Stimulated activated CD4-positive, alpha-beta T cell treated with anti-CD3 and anti-CD28 coated beads, Interleukin-2, amount 100 ng/mL, for 24 hours (primary cell): ENCODE results near the gene NPTX2.
"Not testable (repeated sequence)": the region's sequence is repeated elsewhere in the genome, so short reads cannot be mapped to it uniquely, and the experiment has no call there.

Source experiments
- DNase-seq, 2 donors: peaks; one replicate each; pipeline ENCODE4 v3.0.0-alpha.2; 2020

Gene NPTX2, protein sequence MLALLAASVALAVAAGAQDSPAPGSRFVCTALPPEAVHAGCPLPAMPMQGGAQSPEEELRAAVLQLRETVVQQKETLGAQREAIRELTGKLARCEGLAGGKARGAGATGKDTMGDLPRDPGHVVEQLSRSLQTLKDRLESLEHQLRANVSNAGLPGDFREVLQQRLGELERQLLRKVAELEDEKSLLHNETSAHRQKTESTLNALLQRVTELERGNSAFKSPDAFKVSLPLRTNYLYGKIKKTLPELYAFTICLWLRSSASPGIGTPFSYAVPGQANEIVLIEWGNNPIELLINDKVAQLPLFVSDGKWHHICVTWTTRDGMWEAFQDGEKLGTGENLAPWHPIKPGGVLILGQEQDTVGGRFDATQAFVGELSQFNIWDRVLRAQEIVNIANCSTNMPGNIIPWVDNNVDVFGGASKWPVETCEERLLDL

DNA sequence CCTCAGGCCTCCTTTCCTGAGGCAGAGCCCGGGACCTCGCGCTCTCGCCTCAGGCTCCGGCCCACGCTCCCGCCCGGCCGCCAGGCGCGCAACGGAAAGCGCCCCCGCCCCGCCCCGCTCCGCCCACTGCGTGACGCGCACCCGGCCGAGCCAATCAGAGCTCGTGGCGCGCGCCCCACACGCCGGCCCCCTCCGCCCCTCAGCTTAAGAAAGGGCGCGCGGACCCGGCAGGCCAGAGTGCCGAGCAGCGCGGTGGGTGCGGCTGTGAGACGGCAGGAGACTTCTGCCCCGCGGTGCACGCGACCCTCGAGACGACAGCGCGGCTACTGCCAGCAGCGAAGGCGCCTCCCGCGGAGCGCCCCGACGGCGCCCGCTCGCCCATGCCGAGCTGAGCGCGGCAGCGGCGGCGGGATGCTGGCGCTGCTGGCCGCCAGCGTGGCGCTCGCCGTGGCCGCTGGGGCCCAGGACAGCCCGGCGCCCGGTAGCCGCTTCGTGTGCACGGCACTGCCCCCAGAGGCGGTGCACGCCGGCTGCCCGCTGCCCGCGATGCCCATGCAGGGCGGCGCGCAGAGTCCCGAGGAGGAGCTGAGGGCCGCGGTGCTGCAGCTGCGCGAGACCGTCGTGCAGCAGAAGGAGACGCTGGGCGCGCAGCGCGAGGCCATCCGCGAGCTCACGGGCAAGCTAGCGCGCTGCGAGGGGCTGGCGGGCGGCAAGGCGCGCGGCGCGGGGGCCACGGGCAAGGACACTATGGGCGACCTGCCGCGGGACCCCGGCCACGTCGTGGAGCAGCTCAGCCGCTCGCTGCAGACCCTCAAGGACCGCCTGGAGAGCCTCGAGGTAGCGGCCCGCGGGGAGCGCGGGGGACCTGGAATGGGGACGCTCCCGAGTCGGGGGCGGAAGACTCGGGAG is at the start of gene NPTX2:
TSS of gene NPTX2 (plus strand) at position 235 of the 909 bp plus-strand sequence. CDS start at position 412, 177 bp downstream.
- DNase-seq: peak in 1 of 2 donors; percentile 57

DNA sequence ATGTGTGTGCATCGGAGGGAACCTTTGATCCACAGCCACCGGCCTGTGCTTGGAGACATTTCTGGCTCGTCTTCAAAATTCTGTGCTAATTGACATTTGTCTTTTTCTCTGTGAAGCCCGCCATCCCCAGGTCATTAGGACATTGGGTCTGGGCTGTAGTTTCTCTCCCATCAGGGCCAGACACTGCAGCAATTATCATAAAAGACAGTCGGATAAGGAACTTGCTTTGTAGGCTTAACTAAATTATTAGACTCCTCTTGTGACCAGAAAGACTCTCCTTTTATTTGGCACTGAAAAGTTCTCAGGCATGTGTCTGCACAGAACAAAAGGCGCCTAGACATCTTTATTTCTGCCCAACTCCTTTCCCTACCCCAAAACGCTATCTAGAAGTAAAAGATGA is 49.1 kb upstream of the NPTX2 start:
- DNase-seq: no peak

DNA sequence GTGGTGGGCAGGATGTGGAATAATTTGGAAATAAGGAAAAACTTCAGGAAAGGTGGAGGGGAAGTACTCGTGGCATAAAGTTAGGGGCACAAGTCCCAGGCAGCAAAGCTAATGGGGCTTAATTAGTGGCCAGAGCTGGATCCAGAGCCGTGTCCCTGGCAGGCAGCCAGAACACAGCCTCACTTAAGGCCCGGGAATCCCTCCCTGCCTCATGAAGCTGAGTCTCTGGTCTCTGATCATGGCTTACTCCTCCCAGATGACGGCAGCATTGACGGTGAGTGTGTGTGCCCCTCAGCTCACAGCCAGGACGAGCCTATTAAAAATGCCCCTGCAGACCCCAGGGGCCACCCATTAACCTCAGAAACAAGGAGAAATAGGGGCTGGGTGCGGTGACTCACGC is 48.2 kb upstream of the NPTX2 start:
- no peak for DNase-seq

DNA sequence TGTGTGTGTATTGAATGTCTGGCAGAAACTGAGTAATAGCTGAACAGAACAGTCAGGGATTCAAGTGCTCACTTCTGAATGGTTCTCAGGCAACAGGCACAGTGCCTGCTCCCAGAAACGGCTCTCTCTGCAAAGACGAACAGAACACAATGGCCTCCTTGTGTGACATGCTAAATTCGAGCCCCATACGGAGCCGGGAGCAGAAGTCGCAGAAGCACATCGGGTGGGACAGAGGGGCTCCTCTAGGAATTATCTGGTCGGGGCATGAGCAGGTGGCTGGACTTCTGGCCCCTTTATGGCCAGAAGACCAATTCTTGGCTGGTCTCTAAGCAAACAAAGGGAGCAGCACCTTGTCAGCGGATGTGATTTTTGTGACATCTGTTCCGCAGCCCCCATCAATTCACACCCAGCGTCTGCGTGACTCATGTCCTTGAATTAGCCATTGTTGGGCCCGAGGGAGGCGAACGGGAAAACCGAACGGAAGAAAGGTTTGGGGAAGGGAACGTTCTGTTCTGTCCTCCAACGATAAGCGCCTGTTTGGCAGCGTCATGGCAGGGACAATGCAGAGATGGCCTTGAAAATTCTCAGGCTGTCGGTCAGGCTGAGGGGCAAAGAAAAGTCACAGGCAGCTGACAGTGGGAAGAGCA is 47.3 kb upstream of the NPTX2 start:
- DNase-seq: no peak

DNA sequence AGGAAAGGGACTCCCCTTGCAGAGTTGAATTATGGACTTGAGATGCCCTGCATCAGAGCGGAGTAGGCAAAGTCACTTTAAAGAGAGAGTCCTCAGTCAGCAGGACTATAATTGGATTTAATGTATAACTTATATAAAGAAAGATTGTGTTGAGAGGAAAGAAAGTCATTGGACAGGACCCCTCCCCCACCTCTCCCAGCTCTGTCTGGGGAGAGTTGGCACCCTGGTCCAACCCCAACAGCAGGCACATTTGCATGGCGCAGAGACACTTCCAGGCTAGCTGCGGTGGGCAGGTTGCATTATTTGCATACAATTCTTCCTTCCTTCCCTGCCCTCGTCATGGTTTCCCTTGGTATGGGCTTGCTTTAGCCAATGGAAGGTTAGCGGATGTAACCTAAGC is 46.1 kb upstream of the NPTX2 start:
- no peak for DNase-seq

DNA sequence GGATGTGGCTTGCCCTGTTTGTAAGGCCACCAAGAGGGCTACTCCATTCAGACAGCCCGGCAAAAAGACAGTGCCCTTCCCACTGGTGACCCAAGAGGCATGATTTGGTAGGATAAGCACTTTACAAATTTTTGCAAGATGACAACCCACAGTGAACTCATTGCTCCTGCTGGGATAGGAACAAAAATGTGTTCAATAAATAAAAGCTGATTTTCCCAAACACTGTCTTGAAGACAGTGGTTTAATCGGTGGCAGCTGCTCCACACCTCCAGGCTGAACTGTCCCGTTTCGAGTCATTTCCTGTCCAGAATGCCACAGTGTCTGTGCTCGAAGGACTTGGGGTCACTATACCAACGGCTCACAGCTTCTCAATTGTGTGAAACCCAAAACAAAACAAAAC is 45.1 kb upstream of the NPTX2 start:
- no peak for DNase-seq

DNA sequence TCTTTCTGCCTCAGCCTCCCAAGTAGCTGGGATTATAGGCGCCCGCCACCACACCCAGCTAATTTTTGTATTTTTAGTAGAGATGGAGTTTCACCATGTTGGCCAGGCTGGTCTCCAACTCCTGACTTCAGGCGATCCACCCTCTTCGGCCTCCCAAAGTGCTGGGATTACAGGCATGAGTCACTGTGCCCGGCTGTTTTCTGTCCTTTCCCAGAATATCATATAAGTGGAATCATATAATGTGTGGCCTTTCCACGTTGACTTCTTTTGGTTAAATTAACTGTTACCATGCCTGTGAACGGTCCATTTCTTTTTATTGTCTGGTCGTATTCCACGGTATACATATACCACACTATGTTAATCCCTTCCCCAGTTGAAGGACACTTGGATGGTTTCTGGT is 44.4 kb upstream of the NPTX2 start:
- not testable (repeated sequence) for DNase-seq

DNA sequence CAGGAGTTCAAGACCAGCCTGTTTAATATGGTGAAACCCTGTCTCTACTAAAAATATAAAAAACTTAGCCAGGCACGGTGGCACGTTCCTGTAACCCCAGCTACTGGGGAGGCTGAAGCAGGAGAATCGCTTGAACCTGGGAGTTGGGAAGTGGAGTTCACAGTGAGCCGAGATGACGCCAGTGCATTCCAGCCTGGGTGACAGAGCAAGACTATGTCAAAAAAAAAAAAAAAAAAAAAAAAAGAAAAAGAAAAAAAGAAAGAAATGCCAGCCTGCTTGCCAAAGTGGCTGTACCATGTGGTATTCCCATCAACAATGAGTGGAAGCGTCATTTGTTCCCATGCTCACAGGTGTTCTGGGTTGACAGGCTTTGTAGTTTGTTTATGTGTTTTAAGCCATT is 43.3 kb upstream of the NPTX2 start:
- DNase-seq: no peak

DNA sequence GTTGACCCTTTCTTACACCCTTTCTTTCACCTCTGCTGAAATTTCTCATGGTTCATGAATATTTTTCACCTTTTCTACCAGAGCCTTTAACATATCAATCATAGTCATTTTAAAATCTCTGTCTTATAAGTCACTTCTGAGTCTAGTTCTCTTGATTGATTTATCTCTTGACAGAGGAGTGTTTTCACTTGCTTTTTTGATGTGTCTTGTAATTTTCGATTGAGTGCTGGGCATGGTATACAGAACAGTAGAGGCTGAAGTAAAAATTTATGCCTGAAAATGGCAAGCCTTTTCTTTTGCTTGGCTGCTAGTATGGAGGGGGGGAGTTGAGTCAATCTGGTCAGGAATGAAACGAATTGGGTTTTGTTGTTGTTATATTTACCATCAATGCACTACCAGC is 41.2 kb upstream of the NPTX2 start:
- DNase-seq: no peak

DNA sequence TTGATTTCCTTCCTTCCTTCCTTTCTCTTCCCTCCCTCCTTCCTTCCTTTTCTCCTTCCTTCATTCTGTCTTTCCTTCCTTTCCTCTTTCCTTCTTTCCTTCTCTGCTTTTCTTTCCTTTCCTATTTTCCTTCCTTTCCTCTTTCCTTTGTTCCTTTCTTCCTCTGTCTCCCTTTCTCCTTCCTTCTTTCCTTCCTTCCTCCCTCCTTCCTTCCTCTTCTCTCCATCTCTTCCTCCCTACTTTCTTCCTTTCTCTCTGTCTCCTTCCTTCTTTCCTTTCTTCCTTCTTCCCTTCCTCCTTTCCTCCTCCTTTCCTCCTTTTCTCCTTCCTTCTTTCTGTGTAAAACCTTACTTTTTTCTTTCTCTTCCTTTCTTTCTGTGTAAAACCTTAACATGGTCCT is 32.3 kb upstream of the NPTX2 start:
- DNase-seq: no peak

DNA sequence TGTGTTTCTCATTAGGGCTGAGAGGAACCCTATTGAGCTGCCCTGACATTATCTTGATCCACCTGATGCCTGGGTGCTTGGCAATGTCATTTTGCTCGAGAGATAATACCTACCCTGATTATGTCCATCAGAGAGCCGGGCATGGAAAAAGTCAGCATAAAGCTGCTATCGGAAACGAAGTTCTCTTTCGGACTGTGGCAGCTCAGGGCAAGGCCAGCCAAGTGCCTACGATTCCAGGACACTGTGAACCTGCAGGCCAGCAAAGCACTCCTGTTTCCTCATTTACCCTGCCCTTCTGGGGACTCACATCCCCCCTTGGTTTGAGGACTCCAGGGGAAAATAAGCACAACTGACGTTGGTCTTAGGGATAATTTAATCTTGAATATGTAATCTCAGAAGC is 25.2 kb upstream of the NPTX2 start:
- DNase-seq: no peak

DNA sequence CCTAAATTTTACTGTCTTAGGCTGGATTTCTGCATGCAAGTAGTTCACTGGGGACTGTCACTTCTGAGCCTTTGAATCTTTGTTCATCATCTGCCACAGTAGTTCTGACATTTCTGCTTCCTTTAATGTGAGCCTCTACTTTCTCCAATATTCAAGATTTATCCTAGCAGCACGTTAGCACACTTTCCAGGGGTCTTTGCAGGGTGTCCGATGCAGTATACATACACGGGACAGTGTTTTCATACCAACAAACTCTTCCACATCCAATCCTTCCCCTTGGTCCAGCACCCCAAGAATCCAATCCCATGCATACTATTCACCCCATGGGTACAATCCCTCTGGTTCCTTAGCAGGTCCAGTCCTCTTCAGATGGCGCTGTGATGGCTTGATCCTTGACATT is 22.7 kb upstream of the NPTX2 start:
- no peak for DNase-seq

DNA sequence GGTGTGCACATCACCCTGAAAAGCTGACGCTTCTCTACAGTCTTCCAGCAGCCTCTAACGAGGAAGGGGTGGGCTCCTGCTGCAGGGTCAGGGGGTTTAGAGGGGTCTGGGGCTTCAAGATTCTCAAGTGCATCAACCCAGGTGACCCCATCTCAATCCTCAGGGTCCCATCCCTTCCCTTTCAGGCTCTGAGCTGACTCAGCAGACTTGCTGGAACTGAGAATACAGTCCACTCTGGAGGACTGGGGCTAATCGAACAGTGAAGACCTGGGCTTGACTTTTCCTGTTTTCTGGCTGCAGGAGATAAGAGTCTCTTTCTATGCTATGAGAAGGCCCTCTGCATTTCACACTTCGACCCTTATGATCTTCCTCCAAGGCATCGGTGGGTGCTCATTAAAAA is 22.3 kb upstream of the NPTX2 start:
- no peak for DNase-seq

DNA sequence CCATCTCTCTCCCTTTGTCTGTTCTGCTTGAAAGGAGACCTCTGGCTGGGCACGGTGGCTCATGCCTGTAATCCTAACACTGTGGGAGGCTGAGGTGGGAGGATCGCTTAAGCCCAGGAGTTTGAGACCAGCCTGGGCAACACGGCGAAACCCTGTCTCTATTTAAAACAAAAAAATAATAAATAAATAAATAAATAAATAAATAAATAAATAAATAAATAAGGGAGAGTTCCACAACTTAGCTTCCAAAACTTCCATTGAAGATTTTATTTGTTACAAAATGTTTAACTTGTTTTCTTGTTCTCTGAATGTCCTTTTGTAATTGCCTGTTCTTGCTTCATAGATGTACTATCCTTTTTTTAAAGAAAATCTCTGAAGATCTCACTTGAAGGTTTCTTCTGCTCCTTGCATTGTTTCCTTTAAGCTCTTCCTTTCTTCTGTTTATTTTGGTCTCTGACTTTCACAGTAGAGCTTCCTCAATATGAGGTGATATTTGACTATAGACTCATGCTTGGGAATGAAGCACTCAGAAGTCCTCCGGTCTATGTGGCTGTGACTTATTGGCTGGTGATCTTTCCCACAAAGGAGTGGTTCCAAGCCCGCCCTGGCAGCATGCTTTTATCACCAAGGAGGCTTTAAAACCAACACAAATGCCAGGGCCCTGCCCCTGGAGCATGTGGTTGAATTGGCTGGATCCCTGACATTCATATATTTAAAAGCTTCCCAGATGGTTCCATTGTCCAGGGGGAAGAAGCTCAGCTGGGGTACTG is 18.1 kb upstream of the NPTX2 start:
- no peak for DNase-seq

DNA sequence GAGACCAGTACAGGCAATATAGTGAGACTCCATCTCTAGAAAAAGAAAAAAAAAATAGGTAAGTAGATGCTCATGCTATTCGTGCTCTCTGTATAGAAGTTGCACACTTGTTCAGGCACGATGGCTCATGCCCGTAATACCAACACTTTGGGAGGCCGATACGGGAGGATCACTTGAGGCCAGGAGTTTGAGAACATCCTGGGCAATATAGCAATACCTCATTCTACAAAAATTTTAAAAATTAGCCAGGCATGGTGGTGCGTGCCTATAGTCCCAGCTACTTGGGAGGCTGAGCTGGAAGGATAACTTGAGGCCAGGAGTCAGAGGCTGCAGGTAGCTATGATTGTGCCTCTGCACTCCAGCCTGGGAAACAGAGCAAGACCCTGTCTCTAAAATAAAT is 17.2 kb upstream of the NPTX2 start:
- no peak for DNase-seq

DNA sequence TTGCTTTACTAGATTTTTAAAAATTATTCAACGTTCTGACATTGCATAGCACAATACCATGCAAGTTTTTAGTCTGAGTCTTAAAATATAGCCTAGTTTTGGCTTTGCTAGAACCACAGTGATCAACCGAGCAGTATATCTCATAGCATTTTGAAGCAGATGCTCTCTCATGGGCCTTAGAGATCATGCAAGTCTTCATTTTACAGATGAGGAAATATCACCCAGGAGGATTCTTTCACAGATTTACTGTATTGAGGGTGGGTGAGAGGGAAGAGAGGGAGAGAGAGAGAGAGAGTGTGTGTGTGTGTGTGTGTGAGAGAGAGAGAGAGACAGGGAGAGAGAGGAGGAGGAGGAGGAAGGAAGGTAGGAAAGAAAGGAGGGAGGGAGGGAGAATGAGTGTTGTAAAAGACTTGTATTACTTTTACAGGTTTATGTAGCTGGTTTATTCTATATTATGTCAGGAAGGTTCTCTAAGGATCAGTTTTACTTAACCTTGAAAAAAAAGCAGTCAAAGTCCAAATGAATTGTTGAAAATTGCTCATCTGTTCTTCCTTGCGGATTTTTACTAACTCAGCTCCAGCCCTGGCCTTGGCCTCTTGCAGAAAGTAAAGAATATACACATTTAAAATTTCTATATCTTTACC is 14.2 kb upstream of the NPTX2 start:
- DNase-seq: no peak

DNA sequence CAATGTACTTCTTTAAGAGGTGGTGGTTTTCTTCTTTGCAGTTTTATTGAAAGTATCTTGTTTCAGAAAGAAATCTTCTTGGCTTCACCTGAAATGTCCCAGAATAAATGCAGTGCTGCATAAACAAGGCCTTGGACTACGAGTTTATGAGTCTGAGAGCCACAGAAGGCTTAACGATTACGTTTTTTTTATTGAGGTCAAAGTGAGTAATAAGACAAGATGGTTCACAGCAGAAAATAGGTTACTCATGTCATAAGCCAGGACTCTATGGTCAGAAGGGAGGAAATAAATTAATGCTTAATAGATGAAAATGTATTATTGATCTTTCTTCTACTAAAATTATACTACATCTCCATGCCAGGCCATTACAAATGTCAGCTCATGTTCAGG is 13.7 kb upstream of the NPTX2 start:
- no peak for DNase-seq

DNA sequence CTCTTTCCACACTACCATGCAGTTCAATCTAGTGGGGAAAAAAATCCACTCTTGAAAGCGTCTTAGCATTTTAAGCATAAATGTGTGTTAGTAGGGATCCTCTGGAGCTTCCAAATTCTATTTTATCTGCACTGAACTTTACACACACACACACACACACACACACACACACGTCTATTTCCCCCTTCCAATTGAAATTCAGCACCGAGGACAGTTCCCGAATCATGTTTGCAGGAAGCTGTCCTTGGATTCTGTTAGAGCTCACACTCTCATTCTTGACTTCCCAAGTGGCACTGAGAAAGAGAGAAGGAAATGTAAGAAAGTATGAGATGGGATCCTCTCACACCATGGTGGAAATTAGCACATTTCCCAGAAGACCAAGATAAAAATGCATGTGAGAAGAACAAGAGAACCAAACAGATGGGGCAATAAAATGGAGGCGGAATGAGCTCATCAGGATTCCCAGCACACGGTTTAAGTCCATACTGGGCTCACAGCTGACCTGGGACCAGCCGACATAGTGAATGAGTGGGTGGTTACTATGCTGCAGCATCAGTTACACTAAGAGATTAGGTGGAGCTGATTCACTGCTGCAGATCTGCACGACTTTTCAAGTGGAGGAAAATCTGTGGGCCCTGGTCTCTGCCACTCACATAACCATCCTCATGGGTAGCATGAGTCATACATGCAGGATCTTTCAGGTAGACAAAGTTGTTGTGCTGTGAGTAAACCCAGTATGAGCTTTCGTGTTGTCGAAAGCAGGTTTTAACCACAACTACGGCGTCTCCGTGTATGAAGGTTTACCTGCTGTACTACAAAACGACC is 3.3 kb upstream of the NPTX2 start:
- no peak for DNase-seq

DNA sequence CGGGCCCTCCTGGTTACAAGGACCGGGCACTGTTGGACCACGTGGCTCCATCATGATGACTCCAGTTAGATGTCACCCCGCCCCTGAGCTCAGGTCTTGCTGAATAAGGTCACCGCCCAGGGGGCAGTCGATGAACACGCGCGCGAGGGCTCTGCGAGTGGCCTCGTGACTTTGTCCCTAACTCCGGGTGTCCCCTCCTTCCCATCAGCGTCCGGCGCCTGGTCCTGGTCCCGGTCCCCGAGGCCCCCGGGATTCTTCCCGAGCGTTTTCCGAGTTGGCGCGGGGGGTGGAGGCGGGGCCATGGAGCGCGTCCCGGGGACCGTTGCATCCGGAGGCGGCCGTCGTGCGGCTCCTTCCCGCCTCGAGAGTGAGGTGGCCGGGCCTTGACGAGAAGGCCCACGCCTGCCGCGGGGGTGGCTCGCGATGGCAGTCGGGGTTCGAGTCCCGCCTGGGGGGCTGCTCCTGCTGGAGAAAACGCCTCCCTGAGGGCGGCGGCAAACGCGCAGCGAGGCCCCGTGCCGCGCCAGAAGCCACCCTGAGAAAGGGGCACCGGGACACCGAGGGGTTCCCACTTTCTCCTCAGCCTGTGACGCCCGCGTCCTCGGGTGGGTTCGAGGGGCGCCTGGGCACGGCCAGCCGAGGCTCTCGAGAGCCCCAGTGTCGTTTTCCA is 569 bp upstream of the NPTX2 start:
- no peak for DNase-seq

DNA sequence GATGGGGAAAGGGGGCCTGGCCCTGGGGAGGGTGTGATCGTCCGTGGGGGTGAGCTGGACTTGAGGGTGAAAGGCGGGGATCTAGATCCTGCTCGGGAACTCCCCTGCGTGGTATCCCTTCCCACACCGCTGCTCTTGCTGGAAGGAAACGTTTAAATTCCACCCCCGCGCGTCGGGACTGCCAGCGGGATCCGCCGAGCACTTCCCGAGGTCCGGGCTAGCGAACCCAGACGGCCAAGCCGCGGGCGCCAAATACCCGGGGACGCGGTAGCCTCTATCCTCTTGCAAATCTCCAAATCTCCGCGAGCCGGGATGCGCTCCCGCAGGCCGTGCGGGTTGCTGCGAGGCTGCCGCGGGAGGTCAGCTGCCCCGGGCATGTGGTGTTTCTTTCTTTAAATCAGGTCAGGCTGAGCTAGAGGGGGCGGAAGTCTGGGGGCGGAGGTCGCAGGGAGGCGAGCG is 904 bp downstream of the NPTX2 start:
- no peak for DNase-seq

DNA sequence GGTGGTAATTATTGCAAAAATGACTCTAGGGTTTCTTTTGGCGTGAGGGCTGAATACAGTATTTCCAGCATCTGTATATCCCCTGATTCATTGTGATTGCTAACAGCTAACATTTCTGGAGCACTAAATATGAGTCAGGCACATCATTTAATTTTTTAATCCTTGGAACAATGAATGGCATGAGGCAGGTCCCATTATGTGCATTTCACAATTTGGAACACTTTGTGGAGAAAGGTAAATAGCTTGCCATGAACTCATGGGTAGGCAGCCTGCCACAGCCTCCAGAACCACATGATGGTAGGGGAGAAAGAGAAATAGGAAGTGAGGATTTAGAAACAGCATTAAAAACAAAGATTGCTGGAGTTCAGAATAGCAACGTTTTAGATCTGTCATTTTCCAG is 1.7 kb downstream of the NPTX2 start:
- no peak for DNase-seq
